GM19395 (cell line): ENCODE results near the gene ZNF813.
A peak's percentile ranks its signal among the peaks of the same experiment; 100 is the strongest.

Source experiments
- ATAC-seq: cut with Tn5 transposase; IDR thresholded peaks from one replicate; pipeline ENCODE4 v1.9.1; 2021; ENCODE audit warnings: mild to moderate bottlenecking, moderate library complexity; ENCODE audit not compliant: unreplicated experiment

ZNF813 gene

DNA sequence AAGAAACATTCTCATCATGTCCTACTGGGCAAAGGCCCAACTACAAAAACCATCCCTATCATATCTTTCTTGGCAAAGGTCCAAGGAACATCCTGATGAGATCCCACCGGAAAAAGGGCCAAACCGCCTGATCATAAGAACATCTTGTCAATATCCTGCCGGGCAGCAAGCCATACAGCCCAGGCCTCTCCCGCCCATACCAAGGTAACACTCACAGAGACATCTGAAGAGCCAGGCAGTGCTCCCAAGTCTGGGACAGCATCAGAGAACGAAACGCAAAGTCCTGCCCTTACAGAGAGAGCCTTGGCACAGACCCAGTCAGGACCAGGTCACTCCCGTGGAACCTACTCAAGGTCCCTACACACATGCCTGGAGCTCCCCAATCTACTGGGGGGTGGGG, 51.9 kb downstream of the ZNF813 start:
- ATAC-seq = no peak

DNA sequence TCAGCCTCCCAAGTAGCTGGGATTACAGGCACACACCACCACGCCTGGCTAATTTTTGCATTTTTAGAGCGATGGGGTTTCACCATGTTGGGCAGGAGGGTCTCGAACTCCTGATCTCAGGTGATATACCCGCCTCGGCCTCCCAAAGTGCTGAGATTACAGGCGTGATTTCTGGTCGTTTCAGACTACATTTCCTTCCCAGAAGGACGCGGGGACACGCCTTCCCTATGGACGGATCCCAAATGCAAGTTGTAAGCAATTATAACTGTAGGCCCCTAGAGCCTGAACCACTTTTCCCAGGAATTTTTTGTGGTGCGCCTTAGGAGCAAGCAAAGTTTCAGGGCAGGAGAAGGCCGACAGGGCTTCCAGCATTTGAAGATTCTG, 52.6 kb downstream of the ZNF813 start:
- no peak for ATAC-seq

DNA sequence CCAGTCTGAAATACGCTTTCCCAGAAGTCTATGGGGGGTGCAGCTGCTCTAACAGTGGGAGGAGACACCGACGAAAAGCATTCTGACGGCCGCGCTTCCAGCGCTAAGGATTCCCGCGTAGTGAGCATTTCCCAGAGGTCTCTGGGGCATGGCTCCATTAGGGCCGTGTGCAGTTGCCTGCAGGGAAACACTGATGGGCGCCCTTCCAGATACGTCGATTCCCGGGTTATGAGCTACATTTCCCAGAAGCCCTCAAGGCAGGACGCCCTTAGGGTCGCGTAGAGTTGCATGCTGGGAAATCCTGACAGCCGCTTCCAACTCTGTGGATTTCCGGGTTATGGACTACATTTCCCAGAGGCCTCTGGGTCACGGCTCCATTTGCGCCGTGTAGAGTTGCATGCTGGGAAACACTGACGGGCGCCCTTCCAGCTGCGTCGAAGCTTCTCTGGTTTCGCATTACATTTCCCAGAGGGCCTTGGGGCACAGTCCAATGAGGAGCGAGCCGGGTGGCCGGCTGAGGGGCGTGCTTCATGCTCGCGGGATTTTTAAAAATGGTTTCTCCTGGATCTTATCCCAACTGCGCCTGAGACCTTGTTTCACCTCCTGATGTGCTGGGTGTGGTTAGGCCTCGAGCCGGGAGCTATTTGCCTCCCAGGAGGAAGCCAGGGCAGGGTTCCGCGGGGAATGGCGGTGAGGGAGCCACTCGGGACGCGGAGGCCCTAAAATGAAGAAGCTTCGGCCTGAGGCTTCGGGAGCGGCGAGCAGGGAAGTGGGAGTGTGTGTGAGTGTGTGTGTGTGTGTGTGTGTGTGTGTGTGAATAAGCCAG, 53.2 kb downstream of the ZNF813 start:
- ATAC-seq = peak; percentile 97

DNA sequence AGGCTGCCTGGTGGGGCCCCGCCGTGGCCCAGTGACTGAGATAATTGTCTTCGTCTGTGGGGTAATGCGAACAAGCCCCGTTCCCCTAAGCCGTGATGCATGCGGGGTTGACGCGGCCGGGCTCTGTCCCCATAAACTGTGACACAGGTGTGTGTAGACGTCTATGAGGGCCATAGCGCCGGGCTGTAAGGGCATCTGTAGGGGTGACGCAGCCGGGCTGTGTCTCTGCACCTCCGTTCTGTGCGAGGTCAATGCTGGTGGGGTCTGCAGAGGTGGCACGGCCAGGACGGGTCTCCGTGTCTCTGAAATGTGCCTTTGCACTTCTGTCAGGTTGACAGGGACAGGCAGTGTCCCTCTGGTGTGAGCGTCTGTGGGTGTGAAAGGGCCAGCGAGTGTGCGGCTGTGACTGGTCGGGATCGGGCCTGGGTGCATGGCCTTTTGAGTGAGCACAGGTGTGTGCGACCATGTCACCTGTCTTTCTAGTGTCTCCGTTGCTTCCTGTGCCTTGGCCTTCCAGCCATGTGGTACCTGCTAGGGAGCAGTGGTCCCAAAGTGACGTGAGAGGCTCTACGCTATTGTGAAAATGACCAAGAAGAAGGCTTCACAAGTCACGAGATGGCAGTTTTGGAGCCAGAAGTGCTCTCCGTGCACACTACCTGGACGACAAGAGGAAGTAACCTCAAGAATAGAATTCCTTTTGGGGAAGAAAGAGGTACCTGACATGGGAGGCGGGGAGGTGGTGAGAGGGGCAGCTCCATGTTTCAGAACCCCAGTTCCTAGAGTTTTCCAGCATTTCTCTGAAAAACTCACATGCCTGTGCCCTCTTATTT, 54.1 kb downstream of the ZNF813 start:
- no peak for ATAC-seq

DNA sequence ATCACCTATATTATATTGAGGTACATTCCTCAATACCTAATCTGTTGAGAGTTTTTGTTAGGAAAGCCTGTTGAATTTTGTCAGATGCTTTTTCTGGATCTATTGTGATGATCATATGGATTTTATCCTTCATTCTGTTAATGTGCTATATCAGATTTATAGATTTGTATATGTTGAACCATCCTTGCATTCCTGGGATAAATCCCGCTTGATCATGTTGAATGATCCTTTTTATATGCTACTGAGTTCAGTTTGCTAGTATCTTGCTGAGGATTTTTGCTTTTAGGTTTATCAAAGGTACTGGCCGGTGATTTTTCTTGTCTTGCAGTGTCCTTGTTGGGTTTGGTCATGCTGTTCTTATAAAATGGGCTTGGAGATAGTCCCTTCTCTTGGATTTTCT, 58.4 kb downstream of the ZNF813 start:
- ATAC-seq = no peak

DNA sequence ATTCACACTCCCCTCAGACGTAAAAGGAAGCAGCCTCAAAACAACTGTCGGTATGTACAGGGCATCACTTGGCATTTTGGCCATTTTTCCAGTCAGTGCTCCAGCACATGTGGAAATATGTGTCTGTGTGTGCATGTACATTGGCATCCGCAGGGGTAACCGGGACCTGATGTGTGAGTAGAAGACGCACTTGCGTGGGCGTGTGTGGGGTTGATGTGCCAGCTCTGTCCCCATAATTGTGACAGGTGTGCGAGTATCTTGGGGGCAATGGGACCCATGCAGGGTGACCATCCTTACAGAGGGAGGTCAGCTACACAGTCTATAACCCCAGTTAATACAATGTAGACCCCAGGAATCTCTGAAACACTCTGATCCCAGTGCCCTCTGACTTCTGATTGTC, 63.1 kb downstream of the ZNF813 start:
- no peak for ATAC-seq

DNA sequence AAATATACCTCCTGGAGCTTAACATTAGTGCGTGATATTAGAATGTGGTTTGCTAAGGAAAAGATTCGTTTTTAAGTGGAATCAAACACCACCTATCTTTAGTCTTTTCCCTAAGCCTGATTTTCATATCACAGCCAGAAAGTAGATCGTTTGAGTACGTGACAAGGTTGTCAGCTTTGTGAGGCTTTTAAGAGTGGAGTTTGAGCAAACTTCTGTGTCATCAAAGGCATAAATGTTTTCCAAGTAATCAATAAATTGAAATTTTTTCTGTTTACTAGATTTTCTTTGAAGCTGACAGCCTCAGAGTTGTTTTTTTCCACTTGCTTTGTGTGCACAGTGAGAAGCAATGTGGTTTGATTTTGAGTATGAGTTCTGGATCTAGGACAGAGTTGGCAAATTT, 63.9 kb downstream of the ZNF813 start:
- no peak for ATAC-seq

DNA sequence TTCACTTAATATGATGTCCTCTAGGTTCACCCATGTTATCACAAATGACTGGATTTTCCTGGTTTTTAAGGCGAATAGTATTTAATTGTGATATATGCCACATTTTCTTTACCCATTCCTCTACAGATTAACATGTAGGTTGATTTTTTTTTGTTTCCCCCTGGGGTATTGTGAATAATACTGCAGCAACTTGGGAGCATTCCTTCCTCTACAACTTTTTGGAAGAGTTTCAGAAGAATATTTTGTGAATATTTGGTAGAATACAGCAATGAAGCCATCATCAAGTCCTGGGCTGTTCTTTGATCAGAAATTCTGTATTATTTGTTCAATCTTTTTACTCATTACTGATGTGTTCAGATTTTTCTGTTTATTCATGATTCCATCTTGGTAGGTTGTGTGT, 64.8 kb downstream of the ZNF813 start:
- no peak for ATAC-seq

DNA sequence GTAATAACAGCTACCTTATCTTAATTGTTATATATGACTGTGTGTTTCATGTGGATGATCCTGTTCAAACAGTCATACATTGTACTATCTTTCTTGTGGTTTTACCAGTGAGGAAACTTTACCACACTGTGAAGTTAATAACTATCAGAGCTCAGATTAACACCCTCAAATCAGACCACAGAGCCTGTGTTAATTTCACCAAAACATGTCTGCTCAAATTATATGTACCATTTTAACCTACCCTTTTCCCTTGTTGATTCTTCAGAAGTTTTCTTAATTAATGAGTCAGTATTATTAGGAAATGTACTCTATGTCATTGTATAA, 68.7 kb downstream of the ZNF813 start:
- no peak for ATAC-seq

DNA sequence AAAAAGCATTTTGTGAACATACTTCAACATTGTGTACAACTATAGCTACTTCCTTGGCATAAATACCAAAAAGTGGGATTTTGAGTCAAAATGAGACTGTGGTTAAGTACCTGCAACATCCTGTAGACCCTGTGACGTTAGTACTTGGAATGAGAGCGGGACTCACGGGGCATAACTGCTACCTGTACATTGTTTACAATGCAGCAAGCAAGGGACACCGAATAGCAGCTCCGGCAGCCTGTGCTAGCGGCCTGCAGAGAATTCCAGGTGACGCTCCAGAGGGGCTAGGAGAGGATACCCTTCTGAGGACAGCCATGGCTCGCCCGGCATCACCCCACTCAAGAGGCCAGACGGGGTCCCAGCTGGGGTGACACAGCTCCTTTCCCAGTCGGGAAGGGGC, 69.6 kb downstream of the ZNF813 start:
- no peak for ATAC-seq

DNA sequence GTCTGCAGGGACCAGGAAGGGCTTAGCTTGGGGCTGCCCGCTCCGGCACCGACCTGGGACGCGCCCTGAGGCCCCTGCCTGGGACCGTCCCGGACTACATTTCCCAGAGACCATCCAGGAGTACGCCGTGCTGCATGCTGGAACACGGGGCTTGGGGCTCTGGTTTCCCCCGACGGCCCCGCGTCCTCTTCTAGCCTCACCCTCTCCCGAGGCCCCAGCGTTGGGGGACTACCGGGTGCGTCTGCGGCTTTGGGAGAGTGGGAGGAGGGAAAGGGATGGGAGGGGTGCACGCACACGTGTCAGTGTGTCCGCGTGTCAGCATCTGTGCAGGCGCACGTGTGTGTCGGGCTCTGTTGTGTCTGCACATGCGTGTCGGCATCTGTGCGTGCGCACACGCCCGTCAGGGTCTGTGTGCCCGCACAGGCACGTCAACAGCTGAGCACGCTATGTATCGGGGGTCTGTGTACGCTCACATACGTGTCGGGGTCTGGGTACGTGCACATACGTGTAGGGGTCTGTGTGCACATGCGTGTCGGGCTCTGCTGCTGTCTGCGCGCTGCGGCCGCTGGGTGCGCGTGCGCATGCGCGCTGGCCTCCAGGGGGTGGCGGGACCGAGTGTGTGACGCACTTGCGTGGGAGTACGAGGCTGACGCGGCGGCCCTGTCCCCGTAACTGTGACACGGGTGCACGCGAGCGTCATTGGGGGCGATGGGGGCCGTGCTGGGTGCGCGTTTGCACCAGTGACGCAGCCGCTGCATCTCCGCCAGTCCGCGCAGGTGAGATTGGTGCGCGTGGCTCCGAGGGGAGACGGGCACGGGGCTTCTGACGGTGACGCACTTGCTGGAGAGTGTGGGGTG, 70.2 kb downstream of the ZNF813 start, which contains the start of gene ZNF331:
Gene ZNF331, plus strand, starts transcription at position 625 of the 857 bp plus-strand sequence. CDS start 31,232 bp downstream, outside the sequence.
- peak; percentile 71 for ATAC-seq

DNA sequence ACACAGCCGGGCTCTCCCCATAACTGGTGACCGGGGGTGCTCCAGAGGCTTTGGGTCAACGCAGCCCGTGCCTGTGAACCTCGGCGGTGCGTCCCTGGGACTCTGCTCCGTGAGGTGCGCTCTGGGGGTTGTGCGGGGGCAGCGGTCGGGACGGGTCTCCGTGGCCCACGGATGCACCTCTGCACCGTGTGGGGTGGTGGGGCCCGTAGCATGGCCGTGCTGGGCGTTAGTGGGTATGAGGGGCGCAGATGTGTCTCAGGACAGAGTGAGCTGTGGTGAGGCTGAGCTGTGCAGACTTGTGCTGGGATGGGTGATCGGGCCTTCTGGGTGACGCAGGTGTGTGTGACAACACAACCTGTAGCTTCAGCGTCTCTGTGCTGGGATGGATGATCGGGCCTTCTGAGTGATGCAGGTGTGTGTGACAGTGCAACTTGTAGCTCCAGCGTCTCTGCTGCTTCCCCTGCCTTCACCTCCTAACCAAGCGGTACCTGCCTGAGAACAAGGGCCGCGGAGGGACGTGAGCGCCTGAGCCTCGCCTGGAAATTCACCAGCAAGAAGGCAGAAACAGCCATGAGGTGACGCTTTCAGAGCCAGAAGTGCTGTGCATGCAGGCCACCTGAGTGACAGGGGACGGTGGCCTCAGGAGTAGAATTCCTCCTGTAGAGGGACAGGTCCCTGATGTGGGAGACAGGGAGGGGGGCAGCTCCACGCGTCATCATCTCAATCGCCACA, 71.0 kb downstream of the ZNF813 start:
- ATAC-seq = peak; percentile 27

DNA sequence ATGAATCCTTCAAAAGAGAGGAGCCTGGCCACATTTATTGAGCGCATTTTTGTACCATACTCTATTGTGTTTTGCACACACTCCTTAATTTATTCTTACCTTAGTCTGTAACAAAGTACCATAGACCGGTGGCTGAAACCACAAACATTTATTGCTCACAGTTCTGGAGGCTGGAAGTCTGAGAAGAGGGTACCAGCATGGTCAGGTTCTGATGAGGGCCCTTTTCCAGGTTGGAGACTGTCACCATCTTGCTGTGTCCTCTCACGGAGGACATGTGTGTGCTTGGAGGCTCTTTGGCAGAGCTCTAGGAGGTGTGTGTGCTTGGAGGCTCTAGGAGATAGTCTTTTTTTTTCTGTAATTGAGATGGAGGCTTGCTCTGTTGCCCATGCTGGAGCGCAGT, 72.6 kb downstream of the ZNF813 start:
- no peak for ATAC-seq

DNA sequence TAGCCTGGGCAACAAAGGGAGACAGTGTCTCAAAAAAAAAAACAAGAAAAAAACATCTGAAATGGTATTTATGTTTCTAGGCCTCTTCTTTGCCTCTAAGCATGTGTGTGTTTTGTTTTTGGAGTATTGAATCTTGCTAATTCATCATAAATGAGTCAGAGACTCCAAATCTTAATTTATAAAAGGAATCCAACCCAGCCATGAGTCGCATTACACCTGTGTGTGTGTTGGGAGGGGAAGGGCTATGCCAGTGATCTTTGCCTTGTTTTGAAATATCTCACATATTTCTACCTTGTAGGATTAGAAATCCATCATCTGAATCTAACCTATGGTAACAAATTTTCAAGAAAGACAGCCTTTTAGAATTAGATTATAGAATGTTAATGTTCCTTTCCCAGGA, 74.4 kb downstream of the ZNF813 start:
- ATAC-seq = no peak

DNA sequence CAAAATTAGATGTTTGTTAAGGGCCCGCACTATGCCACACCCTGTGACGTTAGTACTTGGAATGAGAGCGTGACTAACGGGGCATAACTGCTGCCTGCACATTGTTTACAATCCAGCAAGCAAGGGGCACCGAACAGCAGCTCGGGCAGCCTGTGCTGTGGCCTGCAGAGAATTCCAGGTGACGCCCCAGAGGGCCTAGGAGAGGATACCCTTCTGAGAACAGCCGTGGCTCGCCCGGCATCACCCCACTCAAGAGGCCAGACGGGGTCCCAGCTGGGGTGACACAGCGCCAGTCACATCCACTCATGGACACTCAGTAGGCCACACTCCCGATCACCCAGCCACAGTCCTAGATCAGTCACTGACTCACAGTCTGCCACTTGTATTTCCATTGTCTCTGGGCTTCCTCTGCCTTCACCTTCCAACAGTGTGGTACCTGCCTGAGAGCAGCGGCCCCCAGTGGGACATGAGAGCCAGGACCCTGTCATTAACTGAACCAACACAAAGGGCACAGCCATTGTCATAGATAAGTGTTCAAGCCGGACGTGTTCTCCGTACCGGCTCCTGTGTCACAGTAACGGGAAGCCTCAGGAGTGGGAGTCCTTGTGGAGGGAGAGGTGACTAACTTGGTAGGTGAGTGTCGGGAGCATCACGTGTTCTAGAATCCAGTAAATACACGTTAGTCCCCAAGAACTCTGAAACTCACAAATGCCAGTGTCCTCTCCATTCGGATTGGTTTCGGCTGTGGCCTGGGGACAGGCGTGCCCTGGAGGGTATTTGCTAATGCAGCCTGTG, 77.9 kb downstream of the ZNF813 start:
- no peak for ATAC-seq
